Stimulated activated naive CD4-positive, alpha-beta T cell treated with Interleukin-2 at 50 U/mL for 16 hours (primary cell): ENCODE measurements around the gene FGF4.

ENCODE experiments used
- DNase-seq: peaks from one replicate; lab custom pipeline; 2025; lab: John Stamatoyannopoulos, UW

Gene FGF4

GRCh38 chr11:69775163-69775755 is at the start of gene FGF4:
Gene FGF4 (minus strand): TSS chr11:69775341. CDS start chr11:69775084, 257 bp downstream.
- DNase-seq = no peak

DNA sequence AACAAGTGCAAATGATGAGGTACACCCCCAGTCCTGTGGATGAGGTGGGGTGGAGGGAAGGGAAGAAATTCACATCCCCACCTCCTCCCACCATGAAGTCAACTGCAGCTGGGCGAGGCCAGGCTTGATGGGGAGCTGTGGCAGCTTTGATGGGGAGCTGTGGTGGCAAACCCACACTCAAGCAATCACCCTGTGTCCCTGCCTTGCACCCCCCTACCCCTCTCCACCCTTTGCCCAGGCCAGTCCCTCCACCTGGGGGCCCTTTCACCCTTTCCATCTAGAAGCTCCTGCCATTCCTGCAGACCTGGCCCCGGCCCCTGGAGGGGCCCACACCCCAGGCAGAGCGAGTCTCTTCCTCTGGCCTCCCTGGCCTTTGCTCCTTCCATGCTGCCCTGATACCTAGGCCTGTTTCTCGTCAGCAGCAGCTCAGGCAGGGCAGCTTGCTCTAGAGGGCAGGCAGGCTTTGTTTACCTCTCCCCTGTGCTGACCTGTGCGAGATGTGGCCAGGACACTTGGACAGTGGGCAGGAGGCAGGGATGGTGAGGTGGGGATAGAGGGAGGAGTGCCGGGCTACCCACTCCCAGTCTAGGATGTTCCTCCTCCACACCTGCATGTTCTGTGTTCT is 48.6 kb upstream of the FGF4 start:
- no peak for DNase-seq

DNA sequence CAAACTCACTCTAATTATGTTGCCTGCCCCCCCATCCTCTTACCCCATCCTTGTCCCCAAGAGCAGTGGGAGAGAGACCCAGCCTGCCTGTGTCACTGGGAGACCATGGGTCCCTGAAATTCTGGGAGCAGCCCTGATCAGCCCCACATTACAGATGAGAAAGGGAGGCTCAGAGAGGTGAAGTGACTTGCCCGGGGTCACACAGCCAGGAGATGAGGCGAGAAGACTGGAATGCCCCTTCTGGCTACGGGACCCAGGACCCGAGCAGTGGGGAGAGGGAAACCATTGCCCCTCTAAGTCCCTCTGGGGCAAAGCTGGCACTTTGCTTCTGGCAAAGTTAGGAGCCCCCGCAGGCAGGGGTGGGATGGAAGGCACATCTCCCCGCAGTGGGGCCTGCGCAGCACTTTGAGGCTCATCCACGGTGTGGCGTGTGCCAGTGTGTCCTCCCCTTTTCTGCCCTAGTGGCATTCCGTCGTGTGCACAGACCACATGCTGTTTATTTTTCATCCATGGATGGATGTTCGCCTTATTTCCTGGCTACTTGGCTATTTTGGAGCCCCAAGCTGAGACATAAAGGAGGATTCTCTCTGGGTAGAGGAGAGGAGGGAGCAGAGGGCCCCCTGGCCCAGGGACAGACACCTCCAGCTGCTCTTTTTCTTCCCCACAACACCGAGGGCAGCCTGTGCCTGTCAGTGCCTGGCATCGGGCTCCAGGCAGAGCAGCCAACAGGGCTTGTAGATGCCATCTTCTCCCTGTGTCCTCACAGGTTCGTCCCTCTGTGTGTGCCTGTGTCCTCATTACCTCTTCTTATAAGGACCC is 47.7 kb upstream of the FGF4 start:
- DNase-seq = no peak

- no peak for DNase-seq
These were observed 46.4 kb upstream of the FGF4 start for GRCh38 chr11:69821511-69822040.

DNA sequence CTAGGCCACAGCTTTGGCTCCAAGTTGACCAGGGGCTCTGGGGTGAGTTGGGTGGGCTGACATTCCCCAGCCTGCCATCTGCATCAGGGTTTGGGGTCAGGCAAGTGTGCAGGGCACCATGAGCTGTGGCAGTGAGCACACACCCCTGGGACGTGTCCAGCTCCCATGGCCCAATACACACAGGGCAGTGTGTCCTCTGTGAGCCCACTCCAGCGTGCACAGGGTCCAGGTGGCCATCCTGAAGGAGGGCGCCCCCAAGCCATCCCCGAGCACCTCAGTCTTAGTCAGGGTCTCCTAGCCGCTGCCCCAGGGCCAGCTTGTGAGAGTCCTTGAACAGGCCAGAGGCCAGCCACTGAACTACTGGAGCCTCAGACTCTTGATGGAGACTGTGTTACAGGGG is 45.3 kb upstream of the FGF4 start:
- DNase-seq = no peak

- no peak for DNase-seq
These were observed 44.5 kb upstream of the FGF4 start for GRCh38 chr11:69819541-69820070.

DNA sequence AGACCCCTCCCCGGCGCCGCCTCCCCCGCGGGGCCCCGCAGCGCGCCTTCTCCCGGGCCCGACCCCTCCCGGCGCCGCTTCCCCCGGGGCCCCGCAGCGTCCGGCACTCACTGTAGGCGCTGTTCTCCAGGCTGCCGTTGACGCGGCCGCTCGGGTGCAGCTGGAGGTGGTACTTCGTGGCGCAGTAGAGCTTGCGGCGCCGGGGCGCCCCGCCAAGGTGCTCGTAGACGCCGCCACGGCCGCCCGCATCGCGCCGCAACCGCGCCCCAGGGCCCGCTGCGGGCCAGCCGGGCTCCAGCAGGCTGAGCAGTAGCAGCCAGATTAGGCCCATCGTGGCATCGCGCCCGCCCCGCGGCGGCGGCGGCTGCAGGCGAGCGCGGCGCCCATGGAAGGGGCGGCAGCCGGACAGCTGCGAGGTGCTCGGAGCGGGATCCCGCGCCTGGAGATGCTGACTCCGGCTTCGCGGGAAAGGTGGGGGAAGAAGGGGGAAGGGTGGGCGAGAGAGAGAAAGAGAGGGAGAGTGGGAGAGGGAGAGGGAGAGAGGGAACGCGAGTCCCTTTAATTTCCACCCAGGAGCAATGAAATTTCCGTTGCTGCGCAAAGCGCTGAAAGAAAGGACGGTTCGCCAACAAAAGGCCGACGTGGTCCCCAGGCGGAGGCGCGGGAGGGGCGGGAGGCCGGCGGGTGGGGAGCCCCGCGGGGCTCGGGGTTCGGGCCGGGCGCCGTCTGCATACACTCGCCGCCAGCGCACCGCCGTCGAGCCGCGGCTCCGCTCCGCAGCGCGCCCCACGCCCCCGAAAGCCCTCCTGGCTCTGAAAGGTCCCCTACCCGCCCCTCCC is 43.7 kb upstream of the FGF4 start, which contains the start of gene FGF3:
Gene FGF3 (minus strand): TSS at position 814 of the 839 bp plus-strand sequence. CDS start 483 bp downstream, at position 331.
- DNase-seq = no peak

DNA sequence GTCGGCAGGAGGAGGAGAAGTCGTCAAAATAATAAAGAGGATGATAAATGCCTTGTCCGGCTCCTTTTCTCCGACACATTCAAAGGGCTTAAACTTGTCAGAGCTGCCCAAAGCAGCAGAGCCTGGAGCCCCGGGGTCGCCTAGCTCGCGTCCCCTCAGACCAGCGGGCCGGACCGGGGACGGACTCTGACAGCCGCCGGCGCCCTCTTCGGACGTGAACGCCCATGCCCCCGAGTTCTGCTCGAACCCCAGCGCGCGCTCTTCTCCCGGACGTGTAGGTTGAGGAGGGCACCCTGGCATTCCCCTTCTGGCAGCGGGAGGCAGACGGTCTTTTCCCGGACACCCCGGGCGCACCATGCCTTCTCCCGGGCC is 43.1 kb upstream of the FGF4 start:
- no peak for DNase-seq

DNA sequence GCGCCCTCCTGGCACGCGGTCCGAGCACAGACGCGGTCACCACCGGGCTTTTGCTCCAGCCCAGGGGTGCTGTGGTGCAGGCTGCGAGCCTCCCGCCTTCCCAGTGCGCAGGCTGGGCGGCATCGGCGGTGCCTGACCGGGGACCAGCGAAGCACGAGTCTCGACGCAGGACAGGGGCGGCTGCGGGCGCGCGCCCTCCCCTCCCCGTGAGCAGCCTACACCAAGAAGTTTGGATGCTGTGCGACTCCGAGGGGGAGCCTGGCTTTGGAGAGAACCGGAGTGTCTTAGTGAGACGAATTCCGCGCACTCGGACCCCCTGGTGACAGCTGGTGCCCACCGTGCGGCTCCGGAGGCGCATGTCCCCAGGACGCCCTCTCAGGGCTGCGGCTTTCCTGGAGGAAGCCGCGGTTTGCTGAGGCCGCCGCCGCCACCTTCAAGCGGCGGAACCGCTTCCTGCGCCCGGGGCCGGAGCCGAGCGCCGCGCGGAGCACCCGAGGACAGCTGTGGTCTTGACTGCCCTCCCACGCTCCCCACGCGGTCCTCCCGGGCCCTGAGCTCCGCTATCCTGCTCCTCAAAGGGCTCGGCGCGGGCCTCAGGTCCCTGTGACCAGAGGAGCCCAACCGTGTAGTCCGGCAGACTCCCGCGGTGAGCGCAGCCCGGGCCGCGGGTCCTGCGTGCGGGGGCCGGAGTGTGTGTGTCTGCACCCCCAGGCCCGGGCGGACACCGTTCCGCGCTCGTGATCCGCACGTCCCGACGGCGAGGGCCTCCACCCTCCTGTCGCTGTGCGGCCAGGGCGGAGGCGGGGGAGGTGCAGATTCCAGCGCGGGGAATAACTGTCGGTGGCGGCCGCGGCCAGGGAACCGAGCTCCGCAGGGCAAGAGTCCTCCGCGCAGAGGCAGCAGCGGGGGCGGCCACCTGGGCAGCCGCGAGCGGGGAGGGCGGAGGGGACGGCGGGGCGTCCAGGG is 42.4 kb upstream of the FGF4 start:
- DNase-seq = no peak

- no peak for DNase-seq
These were observed 41.5 kb upstream of the FGF4 start for GRCh38 chr11:69816671-69817070.

DNA sequence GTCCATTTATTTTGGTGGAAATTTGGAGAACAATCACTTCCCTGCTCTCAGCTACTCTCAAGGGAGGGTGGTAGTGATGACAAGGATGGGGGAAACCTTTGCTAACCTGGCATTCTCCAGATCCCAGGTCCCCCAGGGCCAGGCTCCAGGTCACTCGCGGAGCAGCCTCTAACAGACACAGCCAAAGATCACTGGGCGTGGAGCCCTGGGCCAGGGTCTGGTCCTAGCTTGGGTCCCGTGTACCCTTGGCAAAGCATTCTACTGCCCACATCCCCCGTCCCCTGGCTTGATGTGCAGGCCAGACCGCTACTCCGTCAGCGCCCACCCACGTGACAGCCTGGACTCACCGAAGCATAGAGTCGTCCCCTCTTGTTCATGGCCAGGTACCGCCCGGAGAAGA is 40.8 kb upstream of the FGF4 start:
- no peak for DNase-seq

- no peak for DNase-seq
These were observed 39.8 kb upstream of the FGF4 start for GRCh38 chr11:69814902-69815301.

DNA sequence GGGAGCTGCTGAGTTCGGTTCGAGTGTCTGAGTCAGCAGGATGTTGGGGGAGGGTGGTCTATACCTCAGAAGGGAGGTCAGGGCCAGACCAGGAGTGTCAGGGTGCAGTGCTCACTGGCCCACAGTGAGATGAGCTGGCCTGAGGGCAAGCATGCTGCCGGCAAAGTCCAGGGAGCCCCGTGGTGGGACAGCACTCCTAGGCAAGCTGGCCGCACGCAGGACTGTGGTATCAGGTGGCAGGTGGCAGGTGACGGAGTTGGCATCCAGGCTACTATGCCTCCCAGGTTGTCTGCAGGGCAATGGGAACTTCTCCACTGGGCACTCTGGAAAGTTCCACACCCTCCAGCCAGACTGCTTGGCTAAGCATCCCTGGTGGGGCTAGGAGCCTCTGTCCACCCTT is 39.3 kb upstream of the FGF4 start:
- no peak for DNase-seq

DNA sequence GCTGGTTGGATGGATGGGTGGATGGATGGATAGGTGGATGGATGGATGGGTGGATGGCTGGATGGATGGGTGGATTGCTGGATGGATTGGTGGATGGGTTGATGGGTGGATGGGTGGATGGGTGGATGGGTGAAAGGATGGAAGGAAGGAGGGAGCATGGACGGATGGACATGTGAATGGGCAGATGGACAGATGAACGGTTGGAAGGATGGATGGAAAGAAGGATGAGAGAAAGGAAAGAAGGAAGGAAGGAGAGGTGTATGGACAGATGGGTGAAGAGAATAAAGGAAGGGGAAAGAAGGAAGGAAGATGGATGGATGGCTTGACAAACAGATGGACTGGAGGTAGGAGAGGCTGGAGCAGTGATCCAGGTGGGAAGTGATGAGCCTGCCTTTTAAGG is 38.7 kb upstream of the FGF4 start:
- no peak for DNase-seq

DNA sequence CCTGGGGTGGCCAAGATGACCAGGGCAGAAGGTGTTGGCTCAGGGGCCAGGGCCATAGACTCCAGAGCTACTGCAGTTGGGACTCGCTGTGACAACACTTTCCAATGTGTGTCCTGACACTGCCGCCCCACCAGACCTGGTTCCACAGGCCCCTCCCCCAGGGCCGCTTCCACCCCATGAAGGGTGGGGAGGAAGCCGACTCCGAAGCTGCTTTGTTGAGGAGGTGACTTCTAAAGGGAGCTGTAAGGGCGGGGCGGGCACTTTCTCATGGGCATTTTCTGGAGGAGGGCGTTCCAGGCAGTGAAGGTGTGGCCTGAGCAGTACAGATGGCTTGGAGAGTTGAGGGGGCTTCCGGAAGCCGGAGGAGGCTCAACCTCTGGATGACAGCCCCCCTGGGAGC is 37.8 kb upstream of the FGF4 start:
- no peak for DNase-seq

DNA sequence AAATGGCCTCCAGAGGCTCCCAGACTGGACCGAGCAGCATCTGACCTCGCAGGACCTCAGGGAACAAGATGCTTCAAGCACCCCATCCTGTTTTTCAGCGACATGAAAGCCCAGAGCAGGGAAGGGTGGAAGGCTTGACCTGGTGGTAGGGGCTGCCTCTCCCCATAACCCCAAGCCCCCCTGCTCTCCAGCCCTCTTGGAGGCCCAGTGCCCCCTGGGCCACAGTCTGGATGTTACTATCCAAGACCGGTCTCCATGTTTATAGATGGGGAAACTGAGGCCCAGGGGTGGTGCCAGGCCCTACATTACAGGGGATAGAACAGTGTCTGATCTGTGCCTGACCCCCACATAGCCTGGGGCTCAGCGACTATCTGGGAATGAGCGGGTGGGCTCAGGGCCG is 37.1 kb upstream of the FGF4 start:
- no peak for DNase-seq

DNA sequence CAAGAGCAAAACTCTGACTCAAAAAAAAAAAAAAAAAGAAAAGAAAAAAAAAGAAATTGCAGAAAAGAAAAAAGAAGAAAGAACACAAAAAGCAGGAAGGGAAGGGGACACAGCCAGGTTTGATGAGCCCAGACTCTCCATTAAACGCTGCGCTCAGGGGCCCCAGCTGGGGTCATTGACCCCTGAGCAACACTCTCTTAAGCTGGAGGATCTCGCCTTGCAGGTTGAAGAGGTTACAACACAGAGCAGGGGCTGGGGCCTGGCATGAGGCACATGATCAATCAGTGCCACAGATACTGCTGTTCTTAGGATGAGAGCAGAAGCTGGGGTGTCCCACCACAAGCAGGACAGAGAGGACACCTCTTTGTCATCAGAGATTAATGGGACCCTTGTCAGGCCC is 36.3 kb upstream of the FGF4 start:
- DNase-seq = no peak

DNA sequence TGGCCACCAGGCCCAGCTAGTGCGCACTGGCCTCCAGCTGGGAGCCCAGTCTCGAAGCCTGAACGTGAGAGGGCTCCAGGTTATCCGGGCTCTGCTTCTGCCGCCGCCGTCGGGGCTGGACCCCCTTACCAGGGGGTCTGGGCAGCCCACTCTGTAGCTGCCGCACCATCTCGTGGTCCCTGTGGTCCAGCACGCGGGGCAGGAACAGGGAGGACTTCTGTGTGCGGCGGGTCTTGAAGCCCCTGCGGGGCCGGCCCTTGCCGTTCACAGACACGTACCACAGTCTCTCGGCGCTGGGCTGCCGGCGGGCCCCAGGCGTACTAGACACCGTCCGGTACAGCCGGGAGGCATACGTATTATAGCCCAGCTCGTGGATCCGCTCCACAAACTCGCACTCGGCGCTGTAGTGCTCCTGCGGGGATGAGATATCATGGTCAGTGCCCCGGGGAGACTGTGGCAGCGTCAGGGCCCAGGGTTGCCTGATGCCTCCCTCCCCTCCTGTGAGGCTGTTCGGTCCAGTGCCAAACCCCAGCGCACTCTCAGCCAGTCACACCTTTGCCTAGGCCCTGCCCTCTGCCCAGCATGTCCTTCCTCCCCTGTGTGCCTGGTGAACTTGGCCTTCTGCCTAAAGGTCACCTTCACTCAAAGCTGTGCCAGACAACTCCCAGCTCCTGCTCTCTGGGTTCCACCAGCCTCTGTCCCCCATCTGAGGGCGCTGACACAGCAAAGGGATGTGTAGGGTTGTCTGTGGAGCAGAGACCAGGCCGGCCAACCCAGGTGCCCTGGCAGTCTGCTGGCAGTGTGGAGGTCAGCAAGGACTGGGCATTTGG is 35.4 kb upstream of the FGF4 start:
- no peak for DNase-seq

DNA sequence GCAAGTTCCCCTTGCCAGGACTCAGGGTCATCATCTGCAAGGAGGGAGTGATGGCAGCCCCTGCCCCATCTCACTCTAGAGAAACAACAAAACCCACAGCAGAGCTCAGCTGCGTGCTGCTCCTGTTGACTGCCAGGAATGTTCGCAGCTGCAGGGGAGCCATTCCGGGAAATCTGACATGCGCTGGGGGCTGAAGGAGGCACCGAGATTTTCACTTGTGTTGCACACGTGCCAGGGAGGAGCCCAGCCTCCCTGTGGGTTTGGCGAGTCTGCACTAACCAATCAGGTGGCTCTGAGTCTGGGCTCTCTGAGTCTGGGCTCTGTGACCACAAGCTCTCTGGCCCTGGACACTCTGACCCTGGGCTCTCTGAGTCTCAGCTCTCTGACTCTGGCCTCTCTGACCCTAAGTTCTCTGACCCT is 33.5 kb upstream of the FGF4 start:
- no peak for DNase-seq
